Mucosa of descending colon (tissue), 3 donors: ENCODE measurements around the gene NR5A1. TPM values are rescaled to one million over a fixed set of nuclear protein-coding genes. Genes with fewer than 3 reads are reported as not detected.

Experiments
- ATAC-seq: fragments of 200-7000 bp; cut with Tn5 transposase; one replicate; pipeline ENCODE4 v1.9.1; 2020; ENCODE audit warnings: mild to moderate bottlenecking, moderate library complexity
- DNase-seq, 3 donors: peaks; one replicate each; pipeline ENCODE4 v3.0.0-alpha.2; 2020
- H3K36me3 ChIP-seq: fragments of 200-600 bp; one replicate; pipeline ENCODE4 v1.8.0; 2021; ENCODE audit warnings: low read depth, mild to moderate bottlenecking
- H3K4me1 ChIP-seq: fragments of 200-600 bp; one replicate; pipeline ENCODE4 v1.8.0; 2021; ENCODE audit warnings: low read depth, mild to moderate bottlenecking
- H3K4me3 ChIP-seq: fragments of 200-600 bp; one replicate; pipeline ENCODE4 v1.8.0; 2021; ENCODE audit warnings: mild to moderate bottlenecking
- H3K9me3 ChIP-seq: fragments of 200-600 bp; one replicate; pipeline ENCODE4 v1.8.0; 2021; ENCODE audit warnings: mild to moderate bottlenecking
- intact Hi-C, 2 donors: fragments of 100-400 bp; cut with DNase I in 1 of 2; cut with micrococcal nuclease in 1 of 2; formaldehyde crosslinking; loops; one replicate each; pipeline versions ENCODE4 v1.11.0 to v1.11.1; 2022; cut with DNase I, micrococcal nuclease
- total RNA-seq, 3 donors: library from RNA; stranded (reverse); fragmentation: NEBNext Ultra II Directional in 2 of 3; extraction: Animal tissue kit (Norgen Biotek cat#: 25700) in 2 of 3; gene quantifications; one replicate each; pipeline versions ENCODE4 v1.2.1 to v1.2.4, GENCODE V29; 2021 to 2023
- TF ChIP-seq, protein P1 (sequence below): fragments of 200-600 bp; IDR thresholded peaks from one replicate; pipeline ENCODE4 v1.8.0; 2022; ENCODE audit warnings: antibody characterized with exemption, mild to moderate bottlenecking
- donor health status: DM: no; HTN: no; CAD: no; lungs with moderate emphysema.
- donor health status: DM: no; HTN: no; CAD: no.
- donor health status: DM: no; HTN: yes; CAD: no.

The NR5A1 gene
- total RNA-seq, 3 donors from 2014 or later: 0.12 TPM; not detected in 2

DNA sequence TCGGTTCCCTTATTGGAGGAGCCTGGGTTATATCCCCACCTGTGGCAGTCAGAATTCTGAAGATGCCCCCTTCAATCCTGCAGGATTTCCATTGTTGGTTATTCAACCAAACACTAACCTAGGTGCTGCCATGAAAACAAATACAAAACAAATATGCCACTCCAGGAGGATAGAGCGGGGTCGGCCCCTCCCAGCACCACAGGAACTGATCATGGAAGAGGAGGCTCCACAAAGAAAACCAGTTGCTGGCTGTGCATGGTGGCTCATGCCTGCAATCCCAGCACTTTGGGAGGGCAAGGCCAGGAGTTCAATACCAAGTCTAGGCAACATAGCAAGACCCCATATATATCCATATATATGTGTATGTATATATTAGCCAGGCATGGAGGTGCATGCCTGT lies 70.1 kb downstream of the NR5A1 start:
- no peaks in the 10 kb centered on the region for H3K36me3 ChIP-seq
- DNase-seq (no peak), ATAC-seq (no peak)
- TF ChIP-seq, protein P1, sequence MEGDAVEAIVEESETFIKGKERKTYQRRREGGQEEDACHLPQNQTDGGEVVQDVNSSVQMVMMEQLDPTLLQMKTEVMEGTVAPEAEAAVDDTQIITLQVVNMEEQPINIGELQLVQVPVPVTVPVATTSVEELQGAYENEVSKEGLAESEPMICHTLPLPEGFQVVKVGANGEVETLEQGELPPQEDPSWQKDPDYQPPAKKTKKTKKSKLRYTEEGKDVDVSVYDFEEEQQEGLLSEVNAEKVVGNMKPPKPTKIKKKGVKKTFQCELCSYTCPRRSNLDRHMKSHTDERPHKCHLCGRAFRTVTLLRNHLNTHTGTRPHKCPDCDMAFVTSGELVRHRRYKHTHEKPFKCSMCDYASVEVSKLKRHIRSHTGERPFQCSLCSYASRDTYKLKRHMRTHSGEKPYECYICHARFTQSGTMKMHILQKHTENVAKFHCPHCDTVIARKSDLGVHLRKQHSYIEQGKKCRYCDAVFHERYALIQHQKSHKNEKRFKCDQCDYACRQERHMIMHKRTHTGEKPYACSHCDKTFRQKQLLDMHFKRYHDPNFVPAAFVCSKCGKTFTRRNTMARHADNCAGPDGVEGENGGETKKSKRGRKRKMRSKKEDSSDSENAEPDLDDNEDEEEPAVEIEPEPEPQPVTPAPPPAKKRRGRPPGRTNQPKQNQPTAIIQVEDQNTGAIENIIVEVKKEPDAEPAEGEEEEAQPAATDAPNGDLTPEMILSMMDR: no peak
- no peaks in the 10 kb centered on the region for H3K9me3 ChIP-seq
- no peak overlapping the region for H3K4me3 ChIP-seq
- intact Hi-C loops: no loop called here
- no peaks in the 10 kb centered on the region for H3K4me1 ChIP-seq

DNA sequence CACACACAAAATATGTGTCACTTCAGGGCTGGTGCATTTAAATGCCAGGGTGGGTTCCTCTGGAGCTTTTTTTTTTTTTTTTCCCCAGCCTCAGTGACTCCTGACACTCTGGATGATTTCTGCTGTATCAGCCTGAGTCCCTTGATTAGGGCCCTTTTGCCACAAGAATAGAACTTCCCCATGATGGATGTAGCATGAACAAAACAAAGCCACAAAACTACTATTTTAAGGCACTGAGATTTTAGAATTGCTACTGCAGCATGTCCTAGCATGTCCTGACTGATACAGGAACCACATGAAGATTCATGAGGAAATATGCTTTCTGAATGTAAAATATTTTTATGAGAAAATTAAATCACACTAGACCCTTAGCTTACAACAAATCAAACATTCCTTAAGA lies 70.9 kb downstream of the NR5A1 start:
- intact Hi-C loops: no loop called here
- TF ChIP-seq, protein P1: no peak
- ATAC-seq (no peak), DNase-seq (no peak)
- Histone ChIP-seq H3K36me3 (no peaks in the 10 kb centered on the region), H3K9me3 (no peaks in the 10 kb centered on the region), H3K4me1 (no peaks in the 10 kb centered on the region), H3K4me3 (no peak overlapping the region)

Other genes with a start within 250 kb of the NR5A1 start
- 10 to 100 TPM; 41.1 to 65.0 (median 51.8) TPM for gene NEK6, start 249.4 kb downstream of the NR5A1 start, total RNA-seq
- 100 to 1,000 TPM in 1 of 3 donors, 10 to 100 TPM in 2; 83.6 to 120 (median 92.3) TPM for gene PSMB7, start 92.0 kb downstream of the NR5A1 start, total RNA-seq
- gene ADGRD2, start 56.9 kb downstream of the NR5A1 start, total RNA-seq: not detected